Stimulated activated CD8-positive, alpha-beta memory T cell treated with anti-CD3 and anti-CD28 coated beads, Interleukin-7, amount 100 ng/mL, for 1 hour (primary cell): ENCODE measurements around the gene FCRL6.

Source experiments
- DNase-seq, 2 donors: peaks; one replicate each; pipeline ENCODE4 v3.0.0-alpha.2; 2020; ENCODE audit warnings: low read depth in 2 of 2

Gene FCRL6

GRCh38 chr1:159862557-159862956 is 60.4 kb downstream of the FCRL6 start, which contains the start of gene VSIG8:
Gene VSIG8 (minus strand): TSS chr1:159862657. CDS start chr1:159862521, 136 bp downstream.
- DNase-seq, result no peak

- no peak for DNase-seq
Observed at GRCh38 chr1:159864262-159864661, 62.1 kb downstream of the FCRL6 start.
